ENCODE results near the gene PHF20.

Gene PHF20

DNA sequence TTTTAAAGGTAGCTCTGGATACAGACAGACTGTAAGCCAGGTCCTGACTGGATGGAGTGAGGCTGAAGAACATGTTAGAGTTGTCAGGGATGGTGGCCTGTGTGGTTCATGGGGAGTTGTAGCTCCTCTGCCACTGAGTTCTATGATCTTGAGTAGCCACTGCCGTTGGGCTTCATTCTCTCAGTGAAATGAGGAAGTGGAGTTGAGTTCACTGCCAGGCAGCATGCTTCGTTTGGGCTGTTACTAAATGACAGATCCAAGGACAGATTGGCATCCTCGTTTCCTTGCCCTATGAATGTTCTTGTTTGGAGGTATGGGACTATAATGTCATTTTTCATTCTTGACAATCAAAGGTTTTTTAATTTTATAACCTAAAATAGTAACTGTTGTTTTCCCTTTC, 145.3 kb downstream of the PHF20 start:
- H3K4me1 Mint-ChIP-seq = no peaks in the 10 kb centered on the region
- no peak overlapping the region for H3K4me3 Mint-ChIP-seq
- no peak overlapping the region for H3K27ac Mint-ChIP-seq
- H3K27me3 Mint-ChIP-seq (ENCODE audit: low read depth, poor library complexity) = no peaks in the 10 kb centered on the region
- no peaks in the 10 kb centered on the region for H3K9me3 Mint-ChIP-seq
- TF ChIP-seq, protein P1, sequence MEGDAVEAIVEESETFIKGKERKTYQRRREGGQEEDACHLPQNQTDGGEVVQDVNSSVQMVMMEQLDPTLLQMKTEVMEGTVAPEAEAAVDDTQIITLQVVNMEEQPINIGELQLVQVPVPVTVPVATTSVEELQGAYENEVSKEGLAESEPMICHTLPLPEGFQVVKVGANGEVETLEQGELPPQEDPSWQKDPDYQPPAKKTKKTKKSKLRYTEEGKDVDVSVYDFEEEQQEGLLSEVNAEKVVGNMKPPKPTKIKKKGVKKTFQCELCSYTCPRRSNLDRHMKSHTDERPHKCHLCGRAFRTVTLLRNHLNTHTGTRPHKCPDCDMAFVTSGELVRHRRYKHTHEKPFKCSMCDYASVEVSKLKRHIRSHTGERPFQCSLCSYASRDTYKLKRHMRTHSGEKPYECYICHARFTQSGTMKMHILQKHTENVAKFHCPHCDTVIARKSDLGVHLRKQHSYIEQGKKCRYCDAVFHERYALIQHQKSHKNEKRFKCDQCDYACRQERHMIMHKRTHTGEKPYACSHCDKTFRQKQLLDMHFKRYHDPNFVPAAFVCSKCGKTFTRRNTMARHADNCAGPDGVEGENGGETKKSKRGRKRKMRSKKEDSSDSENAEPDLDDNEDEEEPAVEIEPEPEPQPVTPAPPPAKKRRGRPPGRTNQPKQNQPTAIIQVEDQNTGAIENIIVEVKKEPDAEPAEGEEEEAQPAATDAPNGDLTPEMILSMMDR (IDR thresholded peaks at IDR 0.05) = no peak
- DNase-seq = no peak
- H3K36me3 Mint-ChIP-seq (ENCODE audit: low read depth) = peaks cover 54% of the 10 kb centered on the region

- peaks cover 44% of the 10 kb centered on the region for H3K36me3 Mint-ChIP-seq (ENCODE audit: low read depth)
Observed at GRCh38 chr20:35918021-35918420, 146.2 kb downstream of the PHF20 start.

DNA sequence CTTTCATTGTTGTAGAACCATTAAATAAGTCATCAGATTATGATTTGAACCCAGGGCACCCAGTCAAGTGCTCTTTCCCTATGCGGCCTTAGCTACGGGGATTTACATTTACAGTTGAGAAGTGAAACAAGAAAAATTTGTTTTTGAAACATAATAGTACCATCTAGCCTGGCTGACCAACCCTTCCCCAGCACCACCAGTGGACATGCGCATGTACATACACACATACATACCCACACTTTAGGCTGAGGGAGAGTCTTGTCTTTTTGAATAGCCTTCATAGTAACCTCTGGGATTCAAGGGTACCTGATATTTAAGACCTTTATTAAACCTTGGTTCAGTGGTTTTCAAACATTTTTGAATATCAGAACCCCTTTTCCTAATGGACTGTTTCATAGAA, 148.7 kb downstream of the PHF20 start:
- Mint-ChIP-seq H3K9me3 (no peaks in the 10 kb centered on the region), H3K4me1 (no peaks in the 10 kb centered on the region), H3K36me3 (ENCODE audit: low read depth) (peaks cover 42% of the 10 kb centered on the region), H3K4me3 (no peak overlapping the region), H3K27ac (no peak overlapping the region), H3K27me3 (ENCODE audit: low read depth, poor library complexity) (no peaks in the 10 kb centered on the region)
- TF ChIP-seq, protein P1 (IDR thresholded peaks at IDR 0.05) = no peak
- no peak for DNase-seq

More at GRCh38 chr20:35918021-35918420, 146.2 kb downstream of the PHF20 start:
- DNase-seq = no peak
- no peak overlapping the region for H3K27ac Mint-ChIP-seq
- TF ChIP-seq, protein P1 (IDR thresholded peaks at IDR 0.05) = no peak
- H3K9me3 Mint-ChIP-seq = no peaks in the 10 kb centered on the region
- no peaks in the 10 kb centered on the region for H3K4me1 Mint-ChIP-seq
- no peaks in the 10 kb centered on the region for H3K27me3 Mint-ChIP-seq (ENCODE audit: low read depth, poor library complexity)
- no peak overlapping the region for H3K4me3 Mint-ChIP-seq

GRCh38 chr20:35929301-35929700, 157.5 kb downstream of the PHF20 start:
- TF ChIP-seq, protein P1 (IDR thresholded peaks at IDR 0.05) = no peak
- no peaks in the 10 kb centered on the region for H3K4me1 Mint-ChIP-seq
- H3K27ac Mint-ChIP-seq = no peak overlapping the region
- H3K36me3 Mint-ChIP-seq (ENCODE audit: low read depth) = peaks cover 62% of the 10 kb centered on the region
- DNase-seq = no peak
- H3K27me3 Mint-ChIP-seq (ENCODE audit: low read depth, poor library complexity) = no peaks in the 10 kb centered on the region
- H3K4me3 Mint-ChIP-seq = no peak overlapping the region
- H3K9me3 Mint-ChIP-seq = no peaks in the 10 kb centered on the region

DNA sequence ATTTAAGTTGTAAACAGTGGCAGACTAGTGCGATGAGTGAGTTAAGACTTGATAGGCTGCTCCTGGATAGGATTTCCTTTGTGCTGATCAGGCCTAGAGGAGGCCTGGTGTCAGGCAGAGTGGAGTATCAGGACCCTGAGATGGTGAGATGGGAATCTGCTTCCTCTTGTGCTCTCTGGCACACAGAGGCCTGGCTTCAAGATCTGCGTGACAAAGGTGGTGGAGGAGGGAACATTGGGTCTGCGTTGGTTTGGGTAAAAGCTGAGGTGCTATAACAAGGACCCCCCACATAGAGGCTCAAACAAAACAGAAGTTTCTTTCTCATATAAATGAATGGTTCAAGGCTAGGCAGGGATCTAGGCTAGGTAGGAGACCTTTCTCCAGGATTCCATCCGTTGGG, 162.2 kb downstream of the PHF20 start:
- Mint-ChIP-seq H3K9me3 (no peaks in the 10 kb centered on the region), H3K4me3 (no peak overlapping the region), H3K27me3 (ENCODE audit: low read depth, poor library complexity) (no peaks in the 10 kb centered on the region), H3K4me1 (no peaks in the 10 kb centered on the region), H3K36me3 (ENCODE audit: low read depth) (peaks cover 58% of the 10 kb centered on the region), H3K27ac (peak overlapping the region; percentile 10)
- TF ChIP-seq, protein P1 (IDR thresholded peaks at IDR 0.05) = no peak
- DNase-seq = no peak

DNA sequence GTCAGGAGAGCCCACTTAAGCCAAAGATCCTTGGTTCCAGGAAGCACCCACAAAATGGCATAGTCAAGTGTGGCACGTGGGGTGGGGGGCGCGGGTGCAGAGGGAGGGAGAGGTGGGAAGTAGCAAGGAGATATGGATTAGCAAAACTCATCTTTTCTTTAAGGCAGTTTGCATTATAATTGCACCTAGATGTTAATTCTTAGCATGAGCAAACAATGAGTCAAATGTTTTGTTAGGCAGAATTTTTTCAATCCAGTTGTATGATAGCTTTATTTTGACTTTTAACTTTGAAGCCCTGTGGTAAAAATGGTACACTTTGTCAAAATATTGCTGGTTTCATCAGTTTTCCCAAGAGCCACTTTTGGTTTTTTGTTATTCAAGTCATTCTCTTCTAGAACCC, 167.4 kb downstream of the PHF20 start:
- TF ChIP-seq, protein P1 (IDR thresholded peaks at IDR 0.05) = no peak
- H3K36me3 Mint-ChIP-seq (ENCODE audit: low read depth) = peaks cover 44% of the 10 kb centered on the region
- no peaks in the 10 kb centered on the region for H3K27me3 Mint-ChIP-seq (ENCODE audit: low read depth, poor library complexity)
- H3K4me3 Mint-ChIP-seq = no peak overlapping the region
- no peaks in the 10 kb centered on the region for H3K4me1 Mint-ChIP-seq
- H3K27ac Mint-ChIP-seq = no peak overlapping the region
- no peak for DNase-seq
- no peaks in the 10 kb centered on the region for H3K9me3 Mint-ChIP-seq

Data from nephron progenitor cell (in vitro differentiated cells).